ENCODE measurements around the gene TAF6. TPM values are rescaled to one million over a fixed set of nuclear protein-coding genes. Genes with fewer than 3 reads are reported as not detected.

Gene TAF6
- total RNA-seq, 1 donor from 2014 or later: 91.2 TPM

- Mint-ChIP-seq H3K4me3 (ENCODE audit: low read depth) (peak overlapping the region; percentile 76), H3K36me3 (ENCODE audit: insufficient read depth) (no peaks in the 10 kb centered on the region), H3K27ac (no peak overlapping the region), H3K9me3 (ENCODE audit: low read depth) (no peaks in the 10 kb centered on the region), H3K27me3 (peaks cover 9% of the 10 kb centered on the region), H3K4me1 (ENCODE audit: low read depth) (peaks cover 5% of the 10 kb centered on the region)
- TF ChIP-seq CTCF (IDR thresholded peaks at IDR 0.05; ENCODE audit: unreplicated experiment): no peak
- no peak for DNase-seq (ENCODE audit: low spot score, unreplicated experiment)
Observed at GRCh38 chr7:100128637-100128963, 9.4 kb upstream of the TAF6 start.

- Mint-ChIP-seq H3K27ac (peak overlapping the region; percentile 12), H3K4me1 (ENCODE audit: low read depth) (peaks cover 5% of the 10 kb centered on the region), H3K4me3 (ENCODE audit: low read depth) (peak overlapping the region; percentile 76), H3K36me3 (ENCODE audit: insufficient read depth) (no peaks in the 10 kb centered on the region), H3K27me3 (peaks cover 9% of the 10 kb centered on the region), H3K9me3 (ENCODE audit: low read depth) (no peaks in the 10 kb centered on the region)
- DNase-seq (ENCODE audit: low spot score, unreplicated experiment): no peak
- no peak for TF ChIP-seq CTCF (IDR thresholded peaks at IDR 0.05; ENCODE audit: unreplicated experiment)
Observed at GRCh38 chr7:100127866-100128636, 8.9 kb upstream of the TAF6 start.

- Mint-ChIP-seq H3K9me3 (ENCODE audit: low read depth) (no peaks in the 10 kb centered on the region), H3K4me1 (ENCODE audit: low read depth) (peaks cover 5% of the 10 kb centered on the region), H3K27ac (peak within 1 kb of the TSS; percentile 99), H3K36me3 (ENCODE audit: insufficient read depth) (no peaks in the 10 kb centered on the region), H3K4me3 (ENCODE audit: low read depth) (peak within 1 kb of the TSS; percentile 96), H3K27me3 (peaks cover 6% of the 10 kb centered on the region)
- TF ChIP-seq CTCF (IDR thresholded peaks at IDR 0.05; ENCODE audit: unreplicated experiment): no peak
- peak; percentile 83 for DNase-seq (ENCODE audit: low spot score, unreplicated experiment)
Observed at GRCh38 chr7:100126931-100127865, 8.0 kb upstream of the TAF6 start, which contains the start of gene MBLAC1. Gene MBLAC1, plus strand, starts transcription at chr7:100126967. Its CDS starts 429 bp downstream, at chr7:100127396.

GRCh38 chr7:100126239-100126930 is 7.2 kb upstream of the TAF6 start:
- peaks cover 5% of the 10 kb centered on the region for H3K4me1 Mint-ChIP-seq (ENCODE audit: low read depth)
- peak overlapping the region; percentile 99 for H3K27ac Mint-ChIP-seq
- peaks cover 6% of the 10 kb centered on the region for H3K27me3 Mint-ChIP-seq
- peak; percentile 24 for TF ChIP-seq CTCF (IDR thresholded peaks at IDR 0.05; ENCODE audit: unreplicated experiment)
- DNase-seq (ENCODE audit: low spot score, unreplicated experiment): no peak
- H3K4me3 Mint-ChIP-seq (ENCODE audit: low read depth): peak overlapping the region; percentile 96
- no peaks in the 10 kb centered on the region for H3K36me3 Mint-ChIP-seq (ENCODE audit: insufficient read depth)
- H3K9me3 Mint-ChIP-seq (ENCODE audit: low read depth): no peaks in the 10 kb centered on the region

Measured in progenitor cell of endocrine pancreas (in vitro differentiated cells).